Ovary (tissue), 3 donors: Measurements from ENCODE around the gene SAMD4A.

Source experiments
- CTCF ChIP-seq, 3 donors: fragments of 450-650 bp in 2 of 3; fragments of 200-600 bp in 1 of 3; IDR thresholded peaks; one replicate each; pipeline versions ENCODE4 v1.5.1 to v1.8.0; 2016 to 2022; ENCODE audit warnings: antibody characterized with exemption in 3 of 3, mild to moderate bottlenecking in 1 of 3
- EP300 ChIP-seq: sonication (generic); formaldehyde crosslinking; IDR thresholded peaks from one replicate; pipeline ENCODE4 v1.6.1; 2017; ENCODE audit warnings: antibody characterized with exemption
- POLR2A ChIP-seq: fragments of 450-650 bp; IDR thresholded peaks from one replicate; pipeline ENCODE4 v1.6.1; 2017; ENCODE audit warnings: antibody characterized with exemption, mild to moderate bottlenecking, moderate library complexity
- donor health status: DM: no; HTN: no; CAD: no.

GRCh38 chr14:54584097-54584496 is 17.2 kb downstream of the SAMD4A start:
- TF ChIP-seq EP300 = no peak
- no peak for TF ChIP-seq CTCF (IDR thresholded peaks at IDR 0.05)
- no peak for TF ChIP-seq POLR2A
